ENCODE measurements around the gene DDX41. TPM values are rescaled to one million over a fixed set of nuclear protein-coding genes. Genes with fewer than 3 reads are reported as not detected.

Gene DDX41
- total and polyA plus RNA-seq, 2 of the 13 experiments (the other 11 are each of a cell fraction or from before 2014, with no cell fraction given): 62.8 to 105 TPM

DNA sequence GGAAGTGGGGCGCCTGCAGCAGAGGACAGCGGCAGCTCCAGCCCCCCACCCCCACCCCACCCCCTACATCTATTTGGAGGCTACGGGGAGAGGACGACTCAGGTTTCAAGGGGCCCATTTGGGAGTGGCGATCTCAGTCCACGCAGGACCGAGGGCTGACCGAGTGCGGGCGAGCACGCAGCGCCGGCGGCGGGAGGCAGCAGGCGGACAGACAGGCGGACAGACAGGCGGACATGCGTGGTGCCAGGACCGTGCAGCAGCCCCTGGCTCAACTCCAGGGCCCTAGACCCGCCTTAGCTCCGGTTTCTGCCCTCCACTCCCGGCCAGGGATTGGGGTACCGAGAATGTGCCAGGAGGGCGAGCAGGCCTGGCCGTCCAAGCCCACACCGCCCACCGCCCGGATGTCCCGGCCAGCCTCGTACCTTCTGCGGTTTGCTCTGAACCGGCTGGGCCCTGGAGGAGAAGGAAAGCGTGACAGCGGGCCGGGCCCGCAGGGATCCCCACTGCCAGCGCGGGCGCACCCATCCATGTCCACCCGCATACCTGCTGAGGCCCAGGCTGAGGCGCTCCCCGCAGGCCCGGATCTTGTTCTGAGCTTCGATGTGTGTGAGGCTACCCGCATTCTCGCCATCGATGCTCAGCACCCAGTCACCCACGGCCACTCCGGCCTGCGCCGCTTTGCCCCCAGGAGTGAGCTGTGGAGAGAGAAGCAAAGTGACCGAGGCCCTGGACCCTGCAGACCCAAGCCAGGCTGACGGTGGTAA is 24.6 kb downstream of the DDX41 start (continued):
- TF ChIP-seq, protein P1, sequence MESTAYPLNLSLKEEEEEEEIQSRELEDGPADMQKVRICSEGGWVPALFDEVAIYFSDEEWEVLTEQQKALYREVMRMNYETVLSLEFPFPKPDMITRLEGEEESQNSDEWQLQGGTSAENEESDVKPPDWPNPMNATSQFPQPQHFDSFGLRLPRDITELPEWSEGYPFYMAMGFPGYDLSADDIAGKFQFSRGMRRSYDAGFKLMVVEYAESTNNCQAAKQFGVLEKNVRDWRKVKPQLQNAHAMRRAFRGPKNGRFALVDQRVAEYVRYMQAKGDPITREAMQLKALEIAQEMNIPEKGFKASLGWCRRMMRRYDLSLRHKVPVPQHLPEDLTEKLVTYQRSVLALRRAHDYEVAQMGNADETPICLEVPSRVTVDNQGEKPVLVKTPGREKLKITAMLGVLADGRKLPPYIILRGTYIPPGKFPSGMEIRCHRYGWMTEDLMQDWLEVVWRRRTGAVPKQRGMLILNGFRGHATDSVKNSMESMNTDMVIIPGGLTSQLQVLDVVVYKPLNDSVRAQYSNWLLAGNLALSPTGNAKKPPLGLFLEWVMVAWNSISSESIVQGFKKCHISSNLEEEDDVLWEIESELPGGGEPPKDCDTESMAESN (CRISPR knock-in tag; conservative IDR thresholded peaks at IDR 0.05): no peak

DNA sequence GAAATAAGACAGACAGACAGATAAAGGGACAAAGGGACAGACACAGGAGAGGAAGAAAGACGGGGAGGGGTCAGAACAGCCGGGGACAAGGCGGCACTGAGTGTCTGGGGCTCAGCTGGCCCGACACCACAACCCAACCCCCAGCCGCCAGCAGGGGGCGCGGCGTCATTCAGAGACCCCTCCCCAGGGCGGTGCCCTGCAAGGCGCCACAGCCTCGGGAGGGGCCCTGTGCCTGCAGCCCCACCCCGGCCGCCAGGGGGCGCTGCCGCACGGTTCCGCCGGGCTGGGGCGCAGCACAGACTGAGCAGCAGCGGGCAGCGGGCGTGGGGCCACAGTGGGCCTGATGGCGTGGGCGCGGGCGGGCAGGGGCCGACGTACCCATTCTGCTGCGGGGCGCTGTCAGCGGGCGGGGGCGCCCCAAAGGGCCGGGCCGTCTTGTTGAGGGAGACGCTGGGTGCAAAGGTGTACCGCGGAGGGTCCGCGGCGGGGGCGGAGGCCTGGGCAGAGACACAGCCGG is 25.3 kb downstream of the DDX41 start:
- intact Hi-C loops (cut with micrococcal nuclease; ENCODE audit: unreplicated experiment): no loop called here
- BruUV-seq (replicated peaks): no TSS peak
- Histone ChIP-seq H3K4me1 (ENCODE audit: insufficient read depth, low read length) (peaks cover 28% of the 10 kb centered on the region), H3K36me3 (replicated peaks in 1 of 2; ENCODE audit: control insufficient read depth in 1 of 2, insufficient read depth in 2 of 2, low read length in 2 of 2) (peaks cover 15 to 18% of the 10 kb centered on the region in 2 experiments; a peak in 4 of 5 replicates), H3K4me2 (ENCODE audit: low read depth, low read length) (no peak overlapping the region), H3K27ac (ENCODE audit: extremely low read length, insufficient read depth, low read length) (no peak overlapping the region), H2AFZ (ENCODE audit: low read length) (no peak overlapping the region), H3K4me3 (replicated peaks in 1 of 3; ENCODE audit: insufficient read depth in 1 of 3, low read depth in 2 of 3, low read length in 3 of 3) (no peak overlapping the region), H3K9me3 (ENCODE audit: low read length) (no peaks in the 10 kb centered on the region), H3K79me2 (ENCODE audit: insufficient read depth, low read length) (no peaks in the 10 kb centered on the region), H3K9ac (ENCODE audit: insufficient read depth, low read depth, low read length) (no peak overlapping the region), H3K27me3 (ENCODE audit: control insufficient read depth in 1 of 2, insufficient read depth in 2 of 2, low read length in 2 of 2) (no peaks in the 10 kb centered on the region), H4K20me1 (ENCODE audit: insufficient read depth, low read length) (peaks cover 14% of the 10 kb centered on the region; the same call in 1 of the 2 replicates)
- no peak for FAIRE-seq
- in situ Hi-C loops (cut with HindIII; ENCODE audit: extremely low pct_ligation_motif_present, low pct_unique_long_range_greater_than_20kb): no loop called here
- WGBS (ENCODE audit: low lambda C conversion rate): 88% methylated on average over 27 of the region's 43 CpGs
- ATAC-seq: peak; percentile 64
- ChIA-PET CTCF (ENCODE audit: low intra/inter-chr PET ratio, low total read pairs) (interaction anchor here (1.3 to 3.0 kb wide), 3 partner anchors 10 to 108 kb away, joined by 3 to 37 read pairs (median 14); partner anchors contain the start of gene B4GALT7), POLR2A (no interaction called here)
- peak; percentile 65 for DNase-seq (ENCODE audit: low spot score)
- TF ChIP-seq ZNF17 (CRISPR knock-in tag; IDR thresholded peaks at IDR 0.05) (no peak), TBX2 (CRISPR knock-in tag; IDR thresholded peaks at IDR 0.05; ENCODE audit: borderline replicate concordance) (peak; percentile 41; the same call in 1 of the 2 replicates), SRSF1 (optimal IDR thresholded peaks at IDR 0.05; ENCODE audit: low read depth, low read length) (peak; percentile 65), ZFP91 (CRISPR knock-in tag; IDR thresholded peaks at IDR 0.05; ENCODE audit: borderline replicate concordance) (peak; percentile 37), YY1 (IDR thresholded peaks at IDR 0.05; ENCODE audit: insufficient read depth, insufficient replicate concordance, low read depth, low read length) (peak; percentile 59), ZNF740 (CRISPR knock-in tag; IDR thresholded peaks at IDR 0.05) (peak; percentile 62), ARNT2 (CRISPR knock-in tag; IDR thresholded peaks at IDR 0.05; ENCODE audit: low read depth) (peak; percentile 66; the same call in 1 of the 2 replicates), POLR2A (IDR thresholded peaks at IDR 0.05; ENCODE audit: insufficient read depth in 1 of 2, low read depth in 2 of 2, low read length in 2 of 2) (no peak)
- TF ChIP-seq, protein P2, sequence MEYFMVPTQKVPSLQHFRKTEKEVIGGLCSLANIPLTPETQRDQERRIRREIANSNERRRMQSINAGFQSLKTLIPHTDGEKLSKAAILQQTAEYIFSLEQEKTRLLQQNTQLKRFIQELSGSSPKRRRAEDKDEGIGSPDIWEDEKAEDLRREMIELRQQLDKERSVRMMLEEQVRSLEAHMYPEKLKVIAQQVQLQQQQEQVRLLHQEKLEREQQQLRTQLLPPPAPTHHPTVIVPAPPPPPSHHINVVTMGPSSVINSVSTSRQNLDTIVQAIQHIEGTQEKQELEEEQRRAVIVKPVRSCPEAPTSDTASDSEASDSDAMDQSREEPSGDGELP (IDR thresholded peaks at IDR 0.05; ENCODE audit: borderline replicate concordance, low read depth): peak; percentile 55; the same call in 1 of the 2 replicates
- TF ChIP-seq, protein P3, sequence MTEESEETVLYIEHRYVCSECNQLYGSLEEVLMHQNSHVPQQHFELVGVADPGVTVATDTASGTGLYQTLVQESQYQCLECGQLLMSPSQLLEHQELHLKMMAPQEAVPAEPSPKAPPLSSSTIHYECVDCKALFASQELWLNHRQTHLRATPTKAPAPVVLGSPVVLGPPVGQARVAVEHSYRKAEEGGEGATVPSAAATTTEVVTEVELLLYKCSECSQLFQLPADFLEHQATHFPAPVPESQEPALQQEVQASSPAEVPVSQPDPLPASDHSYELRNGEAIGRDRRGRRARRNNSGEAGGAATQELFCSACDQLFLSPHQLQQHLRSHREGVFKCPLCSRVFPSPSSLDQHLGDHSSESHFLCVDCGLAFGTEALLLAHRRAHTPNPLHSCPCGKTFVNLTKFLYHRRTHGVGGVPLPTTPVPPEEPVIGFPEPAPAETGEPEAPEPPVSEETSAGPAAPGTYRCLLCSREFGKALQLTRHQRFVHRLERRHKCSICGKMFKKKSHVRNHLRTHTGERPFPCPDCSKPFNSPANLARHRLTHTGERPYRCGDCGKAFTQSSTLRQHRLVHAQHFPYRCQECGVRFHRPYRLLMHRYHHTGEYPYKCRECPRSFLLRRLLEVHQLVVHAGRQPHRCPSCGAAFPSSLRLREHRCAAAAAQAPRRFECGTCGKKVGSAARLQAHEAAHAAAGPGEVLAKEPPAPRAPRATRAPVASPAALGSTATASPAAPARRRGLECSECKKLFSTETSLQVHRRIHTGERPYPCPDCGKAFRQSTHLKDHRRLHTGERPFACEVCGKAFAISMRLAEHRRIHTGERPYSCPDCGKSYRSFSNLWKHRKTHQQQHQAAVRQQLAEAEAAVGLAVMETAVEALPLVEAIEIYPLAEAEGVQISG (CRISPR knock-in tag; IDR thresholded peaks at IDR 0.05): peak; percentile 50

All from HepG2 (cell line).